Measurements from ENCODE around the gene JAG2. TPM values are rescaled to one million over a fixed set of nuclear protein-coding genes. Genes with fewer than 3 reads are reported as not detected.

JAG2 gene
- total and polyA plus RNA-seq, 2 of the 13 experiments (the other 11 are each of a cell fraction or from before 2014, with no cell fraction given) = 0.04 to 0.16 TPM

DNA sequence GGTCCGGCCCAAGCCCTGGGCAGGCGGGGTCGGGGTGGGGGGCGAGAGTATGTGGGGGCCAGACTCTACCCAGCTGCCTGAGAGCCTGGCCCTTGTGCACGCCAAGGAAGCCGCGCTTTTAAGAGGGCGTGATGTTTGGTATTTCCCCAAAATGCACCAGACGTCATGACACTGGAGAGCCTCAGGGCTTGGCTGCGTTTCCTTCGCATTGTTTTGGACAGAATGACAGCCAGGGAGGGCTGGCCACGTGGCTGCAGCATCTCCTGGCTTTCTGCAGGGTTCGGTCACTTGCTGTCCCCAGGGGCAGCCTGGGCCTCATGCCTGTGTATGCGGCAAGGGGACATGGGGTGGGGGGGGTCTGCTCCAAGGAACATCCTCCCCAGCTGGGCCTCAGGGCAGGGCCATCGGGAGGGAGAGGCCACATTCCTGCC, 28.6 kb upstream of the JAG2 start:
- BruUV-seq (replicated peaks) = no TSS peak
- in situ Hi-C loops (cut with HindIII; ENCODE audit: extremely low pct_ligation_motif_present, low pct_unique_long_range_greater_than_20kb) (no loop called here), intact Hi-C loops (cut with micrococcal nuclease; ENCODE audit: unreplicated experiment) (no loop called here)
- Histone ChIP-seq H3K79me2 (ENCODE audit: insufficient read depth, low read length) (no peaks in the 10 kb centered on the region), H3K36me3 (replicated peaks in 1 of 2; ENCODE audit: control insufficient read depth in 1 of 2, insufficient read depth in 2 of 2, low read length in 2 of 2) (no peaks in the 10 kb centered on the region), H4K20me1 (ENCODE audit: insufficient read depth, low read length) (no peaks in the 10 kb centered on the region), H3K4me3 (replicated peaks in 1 of 3; ENCODE audit: insufficient read depth in 1 of 3, low read depth in 2 of 3, low read length in 3 of 3) (no peak overlapping the region), H3K9ac (ENCODE audit: insufficient read depth, low read depth, low read length) (no peak overlapping the region), H3K4me1 (ENCODE audit: insufficient read depth, low read length) (peaks cover 46% of the 10 kb centered on the region), H2AFZ (ENCODE audit: low read length) (no peak overlapping the region), H3K4me2 (ENCODE audit: low read depth, low read length) (no peak overlapping the region; the same call in 1 of the 2 replicates), H3K27me3 (ENCODE audit: control insufficient read depth in 1 of 2, insufficient read depth in 2 of 2, low read length in 2 of 2) (peaks cover 26 to 87% of the 10 kb centered on the region in 2 experiments), H3K9me3 (ENCODE audit: low read length) (no peaks in the 10 kb centered on the region), H3K27ac (ENCODE audit: extremely low read length, insufficient read depth, low read length) (no peak overlapping the region)
- no CpG with 5 or more reads among the region's 15 CpGs for WGBS (ENCODE audit: low lambda C conversion rate)
- ATAC-seq (no peak), DNase-seq (ENCODE audit: low spot score) (no peak), FAIRE-seq (no peak)
- ChIA-PET CTCF (ENCODE audit: low intra/inter-chr PET ratio, low total read pairs) (no interaction called here), POLR2A (no interaction called here)
- TF ChIP-seq ZMYM2 (CRISPR knock-in tag; IDR thresholded peaks at IDR 0.05) (no peak), ZNF547 (CRISPR knock-in tag; IDR thresholded peaks at IDR 0.05) (no peak), ZNF136 (CRISPR knock-in tag; IDR thresholded peaks at IDR 0.05; ENCODE audit: low read depth) (no peak), ZNF775 (CRISPR knock-in tag; IDR thresholded peaks at IDR 0.05; ENCODE audit: borderline replicate concordance) (no peak), ZNF878 (CRISPR knock-in tag; IDR thresholded peaks at IDR 0.05) (no peak), NKX3-1 (CRISPR knock-in tag; IDR thresholded peaks at IDR 0.05) (no peak), JUN (CRISPR knock-in tag; IDR thresholded peaks at IDR 0.05) (no peak), SIN3B (IDR thresholded peaks at IDR 0.05; ENCODE audit: low read length) (no peak), TCF7L2 (IDR thresholded peaks at IDR 0.05; ENCODE audit: low read depth, low read length) (no peak), ZNF350 (CRISPR knock-in tag; IDR thresholded peaks at IDR 0.05; ENCODE audit: borderline replicate concordance, low read depth) (no peak), ZNF773 (CRISPR knock-in tag; IDR thresholded peaks at IDR 0.05; ENCODE audit: borderline replicate concordance) (no peak), RFXAP (CRISPR knock-in tag; IDR thresholded peaks at IDR 0.05; ENCODE audit: borderline replicate concordance) (no peak), ZNF326 (CRISPR knock-in tag; IDR thresholded peaks at IDR 0.05; ENCODE audit: borderline replicate concordance) (no peak), TOPORS (CRISPR knock-in tag; IDR thresholded peaks at IDR 0.05) (no peak), PHF20 (CRISPR knock-in tag; IDR thresholded peaks at IDR 0.05) (no peak)
- TF ChIP-seq, protein P1, sequence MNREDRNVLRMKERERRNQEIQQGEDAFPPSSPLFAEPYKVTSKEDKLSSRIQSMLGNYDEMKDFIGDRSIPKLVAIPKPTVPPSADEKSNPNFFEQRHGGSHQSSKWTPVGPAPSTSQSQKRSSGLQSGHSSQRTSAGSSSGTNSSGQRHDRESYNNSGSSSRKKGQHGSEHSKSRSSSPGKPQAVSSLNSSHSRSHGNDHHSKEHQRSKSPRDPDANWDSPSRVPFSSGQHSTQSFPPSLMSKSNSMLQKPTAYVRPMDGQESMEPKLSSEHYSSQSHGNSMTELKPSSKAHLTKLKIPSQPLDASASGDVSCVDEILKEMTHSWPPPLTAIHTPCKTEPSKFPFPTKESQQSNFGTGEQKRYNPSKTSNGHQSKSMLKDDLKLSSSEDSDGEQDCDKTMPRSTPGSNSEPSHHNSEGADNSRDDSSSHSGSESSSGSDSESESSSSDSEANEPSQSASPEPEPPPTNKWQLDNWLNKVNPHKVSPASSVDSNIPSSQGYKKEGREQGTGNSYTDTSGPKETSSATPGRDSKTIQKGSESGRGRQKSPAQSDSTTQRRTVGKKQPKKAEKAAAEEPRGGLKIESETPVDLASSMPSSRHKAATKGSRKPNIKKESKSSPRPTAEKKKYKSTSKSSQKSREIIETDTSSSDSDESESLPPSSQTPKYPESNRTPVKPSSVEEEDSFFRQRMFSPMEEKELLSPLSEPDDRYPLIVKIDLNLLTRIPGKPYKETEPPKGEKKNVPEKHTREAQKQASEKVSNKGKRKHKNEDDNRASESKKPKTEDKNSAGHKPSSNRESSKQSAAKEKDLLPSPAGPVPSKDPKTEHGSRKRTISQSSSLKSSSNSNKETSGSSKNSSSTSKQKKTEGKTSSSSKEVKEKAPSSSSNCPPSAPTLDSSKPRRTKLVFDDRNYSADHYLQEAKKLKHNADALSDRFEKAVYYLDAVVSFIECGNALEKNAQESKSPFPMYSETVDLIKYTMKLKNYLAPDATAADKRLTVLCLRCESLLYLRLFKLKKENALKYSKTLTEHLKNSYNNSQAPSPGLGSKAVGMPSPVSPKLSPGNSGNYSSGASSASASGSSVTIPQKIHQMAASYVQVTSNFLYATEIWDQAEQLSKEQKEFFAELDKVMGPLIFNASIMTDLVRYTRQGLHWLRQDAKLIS (CRISPR knock-in tag; IDR thresholded peaks at IDR 0.05) = no peak
- TF ChIP-seq, protein P2, sequence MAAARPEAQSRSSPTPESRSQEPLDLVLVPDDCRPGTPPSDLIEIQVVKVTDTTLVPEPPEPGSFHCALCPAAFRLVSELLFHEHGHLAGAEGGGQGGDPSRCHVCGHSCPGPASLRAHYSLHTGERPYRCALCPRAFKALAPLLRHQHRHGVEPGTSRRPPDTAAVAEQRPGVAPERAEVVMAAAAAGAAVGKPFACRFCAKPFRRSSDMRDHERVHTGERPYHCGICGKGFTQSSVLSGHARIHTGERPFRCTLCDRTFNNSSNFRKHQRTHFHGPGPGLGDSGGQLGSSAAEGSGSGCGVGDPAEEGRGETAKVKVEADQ (CRISPR knock-in tag; IDR thresholded peaks at IDR 0.05; ENCODE audit: borderline replicate concordance) = no peak
- TF ChIP-seq, protein P3, sequence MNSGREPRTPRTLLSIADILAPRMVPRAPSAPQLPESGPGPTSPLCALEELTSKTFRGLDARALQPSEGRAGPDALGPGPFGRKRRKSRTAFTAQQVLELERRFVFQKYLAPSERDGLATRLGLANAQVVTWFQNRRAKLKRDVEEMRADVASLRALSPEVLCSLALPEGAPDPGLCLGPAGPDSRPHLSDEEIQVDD (CRISPR knock-in tag; IDR thresholded peaks at IDR 0.05; ENCODE audit: borderline replicate concordance) = no peak
- TF ChIP-seq, protein P4, sequence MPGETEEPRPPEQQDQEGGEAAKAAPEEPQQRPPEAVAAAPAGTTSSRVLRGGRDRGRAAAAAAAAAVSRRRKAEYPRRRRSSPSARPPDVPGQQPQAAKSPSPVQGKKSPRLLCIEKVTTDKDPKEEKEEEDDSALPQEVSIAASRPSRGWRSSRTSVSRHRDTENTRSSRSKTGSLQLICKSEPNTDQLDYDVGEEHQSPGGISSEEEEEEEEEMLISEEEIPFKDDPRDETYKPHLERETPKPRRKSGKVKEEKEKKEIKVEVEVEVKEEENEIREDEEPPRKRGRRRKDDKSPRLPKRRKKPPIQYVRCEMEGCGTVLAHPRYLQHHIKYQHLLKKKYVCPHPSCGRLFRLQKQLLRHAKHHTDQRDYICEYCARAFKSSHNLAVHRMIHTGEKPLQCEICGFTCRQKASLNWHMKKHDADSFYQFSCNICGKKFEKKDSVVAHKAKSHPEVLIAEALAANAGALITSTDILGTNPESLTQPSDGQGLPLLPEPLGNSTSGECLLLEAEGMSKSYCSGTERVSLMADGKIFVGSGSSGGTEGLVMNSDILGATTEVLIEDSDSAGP (CRISPR knock-in tag; IDR thresholded peaks at IDR 0.05; ENCODE audit: borderline replicate concordance) = no peak
